ENCODE measurements around the gene LYZL4. TPM values are rescaled to one million over a fixed set of nuclear protein-coding genes. Genes with fewer than 3 reads are reported as not detected.

The LYZL4 gene
- total RNA-seq, 4 donors from 2014 or later: not detected

- Histone ChIP-seq H3K4me1 (peaks cover 0 to 12% (median 0%) of the 10 kb centered on the region in 4 donors), H3K36me3 (no peaks in the 10 kb centered on the region), H3K27me3 (no peaks in the 10 kb centered on the region), H3K27ac (no peak overlapping the region), H3K4me3 (no peak overlapping the region), H3K9me3 (peaks cover 0 to 4% (median 0%) of the 10 kb centered on the region in 4 donors)
- DNase-seq (ENCODE audit: low spot score in 2 of 2): no peak
- TF ChIP-seq POLR2A (IDR thresholded peaks at IDR 0.05) (no peak), EP300 (IDR thresholded peaks at IDR 0.05) (no peak)
- TF ChIP-seq, protein P1, sequence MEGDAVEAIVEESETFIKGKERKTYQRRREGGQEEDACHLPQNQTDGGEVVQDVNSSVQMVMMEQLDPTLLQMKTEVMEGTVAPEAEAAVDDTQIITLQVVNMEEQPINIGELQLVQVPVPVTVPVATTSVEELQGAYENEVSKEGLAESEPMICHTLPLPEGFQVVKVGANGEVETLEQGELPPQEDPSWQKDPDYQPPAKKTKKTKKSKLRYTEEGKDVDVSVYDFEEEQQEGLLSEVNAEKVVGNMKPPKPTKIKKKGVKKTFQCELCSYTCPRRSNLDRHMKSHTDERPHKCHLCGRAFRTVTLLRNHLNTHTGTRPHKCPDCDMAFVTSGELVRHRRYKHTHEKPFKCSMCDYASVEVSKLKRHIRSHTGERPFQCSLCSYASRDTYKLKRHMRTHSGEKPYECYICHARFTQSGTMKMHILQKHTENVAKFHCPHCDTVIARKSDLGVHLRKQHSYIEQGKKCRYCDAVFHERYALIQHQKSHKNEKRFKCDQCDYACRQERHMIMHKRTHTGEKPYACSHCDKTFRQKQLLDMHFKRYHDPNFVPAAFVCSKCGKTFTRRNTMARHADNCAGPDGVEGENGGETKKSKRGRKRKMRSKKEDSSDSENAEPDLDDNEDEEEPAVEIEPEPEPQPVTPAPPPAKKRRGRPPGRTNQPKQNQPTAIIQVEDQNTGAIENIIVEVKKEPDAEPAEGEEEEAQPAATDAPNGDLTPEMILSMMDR (IDR thresholded peaks at IDR 0.05): no peak
- 87 to 93% methylated on average over 7 of the region's 7 CpGs for WGBS, 2 donors
Observed at GRCh38 chr3:42349765-42350594, 60.4 kb downstream of the LYZL4 start.

GRCh38 chr3:42347928-42348327 is 62.5 kb downstream of the LYZL4 start:
- H3K36me3 ChIP-seq: no peaks in the 10 kb centered on the region
- 91 to 92% methylated on average over 2 of the region's 2 CpGs for WGBS, 2 donors
- no peaks in the 10 kb centered on the region for H3K27me3 ChIP-seq
- H3K9me3 ChIP-seq: peaks cover 0 to 4% (median 0%) of the 10 kb centered on the region in 4 donors
- H3K4me3 ChIP-seq: no peak overlapping the region
- no peak overlapping the region for H3K27ac ChIP-seq
- TF ChIP-seq, protein P1 (IDR thresholded peaks at IDR 0.05): no peak
- TF ChIP-seq EP300 (IDR thresholded peaks at IDR 0.05) (no peak), POLR2A (IDR thresholded peaks at IDR 0.05) (no peak)
- DNase-seq (ENCODE audit: low spot score in 2 of 2): no peak
- peaks cover 0 to 6% (median 0%) of the 10 kb centered on the region in 4 donors for H3K4me1 ChIP-seq

Other genes with a start within 250 kb of the LYZL4 start
- gene CCK, start 144.4 kb downstream of the LYZL4 start, total RNA-seq: not detected
- gene VIPR1, start 92.0 kb upstream of the LYZL4 start, total RNA-seq: 10 to 100 TPM in 2 of 4 donors, 1 to 10 TPM in 2; 2.4 to 17.3 (median 10.4) TPM
- 10 to 100 TPM; 74.1 to 95.3 (median 86.1) TPM for gene SEC22C, start 171.4 kb upstream of the LYZL4 start, total RNA-seq
- gene SS18L2, start 180.2 kb upstream of the LYZL4 start, total RNA-seq: 10 to 100 TPM; 10.2 to 28.2 (median 15.7) TPM
- gene NKTR, start 190.1 kb upstream of the LYZL4 start, total RNA-seq: 100 to 1,000 TPM; 122 to 175 (median 146) TPM
- 10 to 100 TPM; 44.6 to 81.3 (median 60.3) TPM for gene ZBTB47, start 243.1 kb upstream of the LYZL4 start, total RNA-seq

All from tibial nerve (tissue), 4 donors.